Central memory CD8-positive, alpha-beta T cell (primary cell): Measurements from ENCODE around the gene NFKBIA.
"Not testable (repeated sequence)": the region's sequence is repeated elsewhere in the genome, so short reads cannot be mapped to it uniquely, and the experiment has no call there.

Source experiments
- ATAC-seq: fragments of 150-1000 bp; cut with Tn5 transposase; replicated peaks from 2 replicates; pipeline ENCODE4 v1.10.0; 2022; ENCODE audit warnings: mild to moderate bottlenecking, moderate FRiP score, moderate number of reproducible peaks; ENCODE audit not compliant: poor library complexity, severe bottlenecking; ENCODE audit errors: extremely low read depth
- DNase-seq, 2 donors: peaks; one replicate each; pipeline ENCODE4 v3.0.0; 2021; ENCODE audit warnings: low spot score in 2 of 2
- H3K27ac Mint-ChIP-seq: one replicate; pipeline ENCODE4 v1.8.0; 2022; ENCODE audit warnings: low read depth, mild to moderate bottlenecking, moderate library complexity, mixed read lengths
- H3K27me3 Mint-ChIP-seq: one replicate; pipeline ENCODE4 v1.8.0; 2022; ENCODE audit warnings: mixed read lengths
- H3K36me3 Mint-ChIP-seq: one replicate; pipeline ENCODE4 v1.8.0; 2022; ENCODE audit warnings: mild to moderate bottlenecking, moderate library complexity, mixed read lengths; ENCODE audit not compliant: insufficient read depth
- H3K4me1 Mint-ChIP-seq: one replicate; pipeline ENCODE4 v1.8.0; 2022; ENCODE audit warnings: mixed read lengths
- H3K4me3 Mint-ChIP-seq: one replicate; pipeline ENCODE4 v1.8.0; 2022; ENCODE audit warnings: mild to moderate bottlenecking, moderate library complexity, mixed read lengths
- H3K9me3 Mint-ChIP-seq: one replicate; pipeline ENCODE4 v1.8.0; 2022; ENCODE audit warnings: mixed read lengths

The NFKBIA gene

GRCh38 chr14:35405304-35405996 lies 901 bp upstream of the NFKBIA start:
- Mint-ChIP-seq H3K27me3 (no peaks in the 10 kb centered on the region), H3K4me3 (peak overlapping the region; percentile 92), H3K36me3 (peaks cover 44% of the 10 kb centered on the region), H3K27ac (peak overlapping the region; percentile 99), H3K9me3 (no peaks in the 10 kb centered on the region), H3K4me1 (peaks cover 58% of the 10 kb centered on the region)
- DNase-seq (no peak), ATAC-seq (no peak)

- Mint-ChIP-seq H3K4me1 (peaks cover 64% of the 10 kb centered on the region), H3K27ac (peak overlapping the region; percentile 99), H3K27me3 (no peaks in the 10 kb centered on the region), H3K4me3 (peak overlapping the region; percentile 92), H3K9me3 (no peaks in the 10 kb centered on the region), H3K36me3 (peaks cover 58% of the 10 kb centered on the region)
- ATAC-seq (peak; percentile 64), DNase-seq (peak; percentile 91 to 93)
Measured at GRCh38 chr14:35403603-35404448, 723 bp downstream of the NFKBIA start.

GRCh38 chr14:35403114-35403602 lies 1.4 kb downstream of the NFKBIA start:
- ATAC-seq (no peak), DNase-seq (peak in 1 of 2 donors; percentile 27)
- H3K4me3 Mint-ChIP-seq = peak overlapping the region; percentile 92
- no peaks in the 10 kb centered on the region for H3K9me3 Mint-ChIP-seq
- H3K36me3 Mint-ChIP-seq = peaks cover 59% of the 10 kb centered on the region
- peak overlapping the region; percentile 99 for H3K27ac Mint-ChIP-seq
- peaks cover 64% of the 10 kb centered on the region for H3K4me1 Mint-ChIP-seq
- no peaks in the 10 kb centered on the region for H3K27me3 Mint-ChIP-seq

- H3K36me3 Mint-ChIP-seq = peaks cover 59% of the 10 kb centered on the region
- H3K9me3 Mint-ChIP-seq = no peaks in the 10 kb centered on the region
- peak overlapping the region; percentile 92 for H3K4me3 Mint-ChIP-seq
- no peaks in the 10 kb centered on the region for H3K27me3 Mint-ChIP-seq
- peak overlapping the region; percentile 99 for H3K27ac Mint-ChIP-seq
- DNase-seq (peak in 1 of 2 donors; percentile 43), ATAC-seq (no peak)
- peaks cover 64% of the 10 kb centered on the region for H3K4me1 Mint-ChIP-seq
Measured at GRCh38 chr14:35402323-35403113, 2.0 kb downstream of the NFKBIA start.

DNA sequence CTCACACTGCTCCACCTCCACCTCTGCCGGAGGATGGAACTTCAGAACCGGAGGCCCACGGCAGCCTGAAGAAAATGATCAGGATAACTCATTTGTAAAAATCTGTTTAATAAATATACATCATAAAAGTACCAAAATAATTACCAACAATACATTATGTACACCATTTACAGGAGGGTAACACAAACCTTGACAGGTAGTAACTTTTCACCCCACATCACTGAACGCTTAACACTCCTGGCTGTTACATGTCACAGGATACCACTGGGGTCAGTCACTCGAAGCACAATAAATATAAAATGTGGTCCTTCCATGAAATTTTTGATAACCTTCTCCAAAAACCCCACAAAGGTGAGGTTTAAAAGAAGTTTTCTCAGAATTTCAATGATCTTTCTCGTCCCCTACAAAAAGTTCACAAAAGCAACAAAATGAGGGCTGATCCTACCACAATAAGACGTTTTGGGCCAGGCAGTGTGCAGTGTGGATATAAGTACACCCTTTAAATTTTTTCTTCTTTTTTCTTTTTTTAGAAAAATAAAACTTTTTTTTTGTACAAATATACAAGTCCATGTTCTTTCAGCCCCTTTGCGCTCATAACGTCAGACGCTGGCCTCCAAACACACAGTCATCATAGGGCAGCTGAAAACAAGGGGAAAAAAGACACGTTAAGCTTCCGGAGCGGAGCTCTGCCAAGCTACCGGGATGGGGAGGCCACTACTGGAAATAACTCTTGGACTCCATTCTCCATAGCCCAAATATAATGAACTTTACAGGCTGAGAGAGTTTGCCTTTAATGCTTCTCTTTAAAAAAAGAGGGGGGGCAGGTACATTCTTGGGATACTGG lies 2.9 kb downstream of the NFKBIA start:
- no peaks in the 10 kb centered on the region for H3K9me3 Mint-ChIP-seq
- DNase-seq (no peak), ATAC-seq (no peak)
- peak overlapping the region; percentile 92 for H3K4me3 Mint-ChIP-seq
- peak overlapping the region; percentile 99 for H3K27ac Mint-ChIP-seq
- H3K27me3 Mint-ChIP-seq = no peaks in the 10 kb centered on the region
- H3K36me3 Mint-ChIP-seq = peaks cover 63% of the 10 kb centered on the region
- H3K4me1 Mint-ChIP-seq = peaks cover 58% of the 10 kb centered on the region

DNA sequence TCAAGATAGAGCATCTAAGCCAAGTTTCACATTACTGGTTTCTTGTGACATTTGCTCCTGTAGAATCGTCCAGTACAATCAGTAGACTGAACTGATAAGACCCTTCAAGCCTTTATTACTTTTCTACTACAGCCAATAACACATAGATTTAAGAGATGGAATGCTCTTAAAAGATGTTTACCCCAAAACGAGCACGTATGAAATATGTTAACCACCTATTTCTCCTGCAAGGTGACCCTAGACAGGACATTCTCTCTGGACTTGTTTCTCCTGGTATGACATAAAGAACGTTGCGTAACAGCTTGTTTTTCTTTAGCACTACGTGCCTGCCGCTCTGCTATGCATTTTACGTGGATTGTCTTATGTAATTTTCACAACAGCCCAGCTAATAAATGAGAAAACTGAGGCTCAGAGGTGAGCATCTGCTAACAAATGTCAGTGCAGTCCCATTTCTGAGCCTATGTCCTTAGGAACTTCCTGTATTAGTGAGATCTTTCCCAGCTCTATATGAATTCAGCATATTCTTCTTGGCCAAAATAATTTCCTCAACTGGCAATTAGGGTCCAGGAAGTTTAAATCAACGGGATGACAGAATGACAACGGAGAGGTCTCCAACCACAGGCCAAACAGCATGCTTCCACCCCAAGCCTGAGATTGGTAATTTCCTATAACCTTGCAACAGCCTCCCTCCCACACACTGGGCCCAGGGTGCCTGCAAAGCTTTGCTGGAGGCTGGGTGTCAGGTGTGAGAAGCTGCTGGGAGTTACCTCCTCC lies 3.7 kb downstream of the NFKBIA start:
- Mint-ChIP-seq H3K4me1 (peaks cover 50% of the 10 kb centered on the region), H3K27ac (peak overlapping the region; percentile 99), H3K27me3 (no peaks in the 10 kb centered on the region), H3K4me3 (peak overlapping the region; percentile 92), H3K9me3 (no peaks in the 10 kb centered on the region), H3K36me3 (peaks cover 63% of the 10 kb centered on the region)
- ATAC-seq (no peak), DNase-seq (no peak)

GRCh38 chr14:35399083-35399937 lies 5.2 kb downstream of the NFKBIA start:
- Mint-ChIP-seq H3K36me3 (peaks cover 57% of the 10 kb centered on the region), H3K27me3 (no peaks in the 10 kb centered on the region)

DNA sequence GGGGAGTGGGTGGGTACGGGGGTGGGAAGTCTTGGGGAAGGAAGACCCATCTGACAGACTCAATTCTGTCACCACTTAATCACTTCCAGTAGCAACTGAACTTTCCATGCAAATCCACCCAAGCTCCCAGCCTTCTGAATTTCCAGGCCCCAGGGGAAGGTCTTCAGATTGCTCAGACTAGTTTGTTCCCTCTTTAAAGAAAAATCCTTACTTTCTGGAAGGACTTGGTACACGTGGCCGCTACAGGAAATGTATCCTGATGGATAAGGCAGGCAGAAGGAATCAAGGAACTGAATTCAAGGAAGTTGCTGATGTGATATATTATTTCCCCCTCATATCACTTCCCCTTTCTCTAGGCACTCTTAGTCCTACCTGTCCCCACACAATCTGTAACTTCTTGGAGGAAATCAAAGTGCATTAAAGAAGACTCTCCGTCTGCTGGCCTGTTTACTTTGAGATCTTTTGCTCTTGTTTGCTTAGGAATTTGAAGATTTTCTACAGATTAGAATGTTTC lies 6.4 kb downstream of the NFKBIA start:
- no peaks in the 10 kb centered on the region for H3K9me3 Mint-ChIP-seq
- ATAC-seq (no peak), DNase-seq (no peak)
- H3K36me3 Mint-ChIP-seq = peaks cover 51% of the 10 kb centered on the region
- no peak overlapping the region for H3K4me3 Mint-ChIP-seq
- no peaks in the 10 kb centered on the region for H3K27me3 Mint-ChIP-seq
- peaks cover 33% of the 10 kb centered on the region for H3K4me1 Mint-ChIP-seq
- H3K27ac Mint-ChIP-seq = peak overlapping the region; percentile 99

More at GRCh38 chr14:35399083-35399937, 5.2 kb downstream of the NFKBIA start:
- Mint-ChIP-seq H3K9me3 (no peaks in the 10 kb centered on the region), H3K4me1 (peaks cover 39% of the 10 kb centered on the region), H3K27ac (peak overlapping the region; percentile 99), H3K4me3 (no peak overlapping the region)
- DNase-seq (no peak), ATAC-seq (no peak)

DNA sequence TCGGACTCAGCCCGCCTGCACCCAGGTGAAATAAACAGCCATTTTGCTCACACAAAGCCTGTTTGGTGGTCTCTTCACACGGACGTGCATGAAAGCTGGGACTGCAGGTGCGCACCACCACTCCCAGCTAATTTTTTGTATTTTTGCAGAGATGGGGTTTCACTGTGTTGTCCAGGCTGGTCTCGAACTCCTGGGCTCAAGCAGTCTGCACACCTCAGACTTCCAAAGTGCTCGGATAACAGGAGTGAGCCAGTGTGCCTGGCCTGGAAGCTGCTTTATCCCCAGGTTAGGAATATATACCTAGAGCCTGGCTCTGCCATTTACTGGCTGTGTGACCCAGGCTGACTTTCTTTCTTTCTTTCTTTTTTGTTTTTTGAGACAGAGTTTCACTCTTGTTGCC lies 7.9 kb downstream of the NFKBIA start:
- H3K36me3 Mint-ChIP-seq = peaks cover 36% of the 10 kb centered on the region
- H3K4me1 Mint-ChIP-seq = peaks cover 18% of the 10 kb centered on the region
- not testable (repeated sequence) for H3K27ac Mint-ChIP-seq, ATAC-seq, H3K4me3 Mint-ChIP-seq, H3K27me3 Mint-ChIP-seq, DNase-seq, H3K9me3 Mint-ChIP-seq

- no peak for ATAC-seq
- Mint-ChIP-seq H3K4me3 (no peak overlapping the region), H3K4me1 (peaks cover 17% of the 10 kb centered on the region), H3K27me3 (no peaks in the 10 kb centered on the region), H3K36me3 (peaks cover 23% of the 10 kb centered on the region), H3K27ac (no peak overlapping the region), H3K9me3 (no peaks in the 10 kb centered on the region)
- no peak for DNase-seq
Measured at GRCh38 chr14:35395283-35395682, 9.3 kb downstream of the NFKBIA start.
